HG03025 (cell line): ENCODE results near the gene FBXO45.
"Not testable (repeated sequence)": the region's sequence is repeated elsewhere in the genome, so short reads cannot be mapped to it uniquely, and the experiment has no call there.

Experiments used
- ATAC-seq: cut with Tn5 transposase; IDR thresholded peaks from one replicate; pipeline ENCODE4 v1.9.1; 2021; ENCODE audit warnings: mild to moderate bottlenecking, moderate library complexity; ENCODE audit not compliant: unreplicated experiment, low FRiP score

Gene FBXO45

GRCh38 chr3:196611761-196612483 lies 43.5 kb downstream of the FBXO45 start:
- ATAC-seq, result no peak

GRCh38 chr3:196615234-196615633 lies 46.8 kb downstream of the FBXO45 start:
- ATAC-seq, result not testable (repeated sequence)

- ATAC-seq, result no peak
Measured at GRCh38 chr3:196617256-196617655, 48.8 kb downstream of the FBXO45 start.

- ATAC-seq, result no peak
Measured at GRCh38 chr3:196619223-196619622, 50.8 kb downstream of the FBXO45 start.

- ATAC-seq, result not testable (repeated sequence)
Measured at GRCh38 chr3:196619627-196620026, 51.2 kb downstream of the FBXO45 start.

GRCh38 chr3:196620161-196620604 lies 51.7 kb downstream of the FBXO45 start:
- ATAC-seq, result no peak

GRCh38 chr3:196620684-196621083 lies 52.2 kb downstream of the FBXO45 start:
- no peak for ATAC-seq

- ATAC-seq, result no peak
Measured at GRCh38 chr3:196621611-196622010, 53.2 kb downstream of the FBXO45 start.

GRCh38 chr3:196624067-196624790 lies 55.8 kb downstream of the FBXO45 start:
- ATAC-seq, result no peak

GRCh38 chr3:196624907-196625306 lies 56.4 kb downstream of the FBXO45 start:
- no peak for ATAC-seq

- ATAC-seq, result no peak
Measured at GRCh38 chr3:196625331-196625730, 56.9 kb downstream of the FBXO45 start.

- ATAC-seq, result no peak
Measured at GRCh38 chr3:196627918-196628231, 59.4 kb downstream of the FBXO45 start.

GRCh38 chr3:196629228-196629627 lies 60.8 kb downstream of the FBXO45 start:
- no peak for ATAC-seq

- no peak for ATAC-seq
Measured at GRCh38 chr3:196631682-196632045, 63.2 kb downstream of the FBXO45 start.

GRCh38 chr3:196632046-196632751 lies 63.7 kb downstream of the FBXO45 start:
- peak; percentile 54 for ATAC-seq

GRCh38 chr3:196633555-196634151 lies 65.2 kb downstream of the FBXO45 start:
- ATAC-seq, result no peak

GRCh38 chr3:196634224-196634623 lies 65.8 kb downstream of the FBXO45 start:
- no peak for ATAC-seq

GRCh38 chr3:196634829-196635228 lies 66.4 kb downstream of the FBXO45 start:
- no peak for ATAC-seq

- ATAC-seq, result no peak
Measured at GRCh38 chr3:196636369-196637349, 68.2 kb downstream of the FBXO45 start.

GRCh38 chr3:196637941-196638340 lies 69.5 kb downstream of the FBXO45 start:
- ATAC-seq, result not testable (repeated sequence)
